Measurements from ENCODE around the gene SPRY1.

The SPRY1 gene

DNA sequence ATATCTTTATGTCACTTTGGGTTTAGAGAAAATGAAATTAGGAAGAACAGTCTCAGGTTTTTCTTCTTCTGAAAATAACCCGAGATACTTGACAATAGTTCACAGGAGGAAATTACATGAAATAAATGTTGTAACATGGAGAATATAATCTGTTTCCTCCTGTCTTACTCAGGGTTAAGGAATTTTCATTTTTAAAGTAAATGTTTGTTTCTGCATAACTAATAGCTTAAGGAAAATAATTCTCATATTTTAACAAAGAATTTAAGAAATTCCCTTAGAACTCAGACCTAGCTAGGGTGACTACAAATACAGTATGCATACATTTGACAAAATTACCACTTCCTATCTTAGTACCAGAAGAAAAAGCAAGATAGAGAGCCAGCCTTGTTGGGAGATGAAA, 17.2 kb upstream of the SPRY1 start:
- DNase-seq (ENCODE audit: low read depth in 3 of 3, low spot score in 1 of 3): no peak

GRCh38 chr4:123380728-123381716, 15.6 kb upstream of the SPRY1 start:
- DNase-seq (ENCODE audit: low read depth in 3 of 3, low spot score in 1 of 3): no peak

DNA sequence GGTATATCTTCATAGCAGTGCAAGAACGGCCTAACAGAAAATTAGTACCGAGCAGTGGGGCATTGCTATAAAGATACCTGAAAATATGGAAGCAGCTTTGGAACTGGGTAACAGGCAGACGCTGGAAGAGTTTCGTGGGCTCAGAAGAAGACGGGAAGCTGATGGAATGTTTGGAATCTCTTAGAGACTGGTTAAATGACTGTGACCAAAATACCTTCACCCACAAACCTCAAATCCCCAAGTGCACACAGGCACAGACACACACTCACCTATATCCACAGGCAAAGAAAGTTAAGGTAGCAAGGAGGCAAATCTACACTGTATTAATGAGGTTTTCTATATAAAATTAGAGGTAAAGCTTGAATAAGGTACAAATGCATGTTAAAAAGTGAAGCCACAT, 14.6 kb upstream of the SPRY1 start:
- DNase-seq (ENCODE audit: low read depth in 3 of 3, low spot score in 1 of 3): no peak

- DNase-seq (ENCODE audit: low read depth in 3 of 3, low spot score in 1 of 3): no peak
These were observed 13.0 kb upstream of the SPRY1 start for GRCh38 chr4:123383566-123383965.

GRCh38 chr4:123386609-123387008, 10.0 kb upstream of the SPRY1 start:
- no peak for DNase-seq (ENCODE audit: low read depth in 3 of 3, low spot score in 1 of 3)

DNA sequence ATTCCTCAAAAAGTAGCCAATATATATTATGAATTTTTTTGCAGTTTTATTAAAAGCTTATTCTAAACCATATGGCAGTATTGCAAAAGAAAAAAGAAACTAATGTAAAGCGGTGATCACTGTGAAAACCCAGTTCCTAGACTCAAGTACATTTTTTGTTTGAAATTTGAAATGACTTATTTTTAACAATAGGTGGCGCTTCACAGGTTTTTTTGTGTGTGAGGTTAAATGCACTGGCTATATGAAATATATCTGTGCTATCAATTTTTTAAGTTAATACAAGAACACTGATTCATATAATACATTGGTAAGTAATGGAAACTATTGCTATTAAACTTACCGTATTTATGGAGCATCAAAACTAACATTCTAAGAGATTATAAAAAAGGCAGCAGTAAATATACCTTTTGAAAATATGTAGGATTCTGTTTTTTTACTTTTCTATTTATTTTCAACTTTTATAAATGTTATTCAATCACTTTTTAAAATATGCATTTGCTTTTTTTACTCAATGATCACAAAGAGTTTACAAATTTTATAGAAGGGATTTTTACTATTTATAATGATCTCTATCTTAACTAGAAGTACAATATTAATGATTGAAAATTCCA, 5.6 kb upstream of the SPRY1 start:
- DNase-seq (ENCODE audit: low read depth in 3 of 3, low spot score in 1 of 3): no peak

GRCh38 chr4:123393721-123394120, 2.9 kb upstream of the SPRY1 start:
- no peak for DNase-seq (ENCODE audit: low read depth in 3 of 3, low spot score in 1 of 3)

- peak in 1 of 3 donors; percentile 33 for DNase-seq (ENCODE audit: low read depth in 3 of 3, low spot score in 1 of 3)
These were observed 810 bp downstream of the SPRY1 start for GRCh38 chr4:123397144-123398065.

DNA sequence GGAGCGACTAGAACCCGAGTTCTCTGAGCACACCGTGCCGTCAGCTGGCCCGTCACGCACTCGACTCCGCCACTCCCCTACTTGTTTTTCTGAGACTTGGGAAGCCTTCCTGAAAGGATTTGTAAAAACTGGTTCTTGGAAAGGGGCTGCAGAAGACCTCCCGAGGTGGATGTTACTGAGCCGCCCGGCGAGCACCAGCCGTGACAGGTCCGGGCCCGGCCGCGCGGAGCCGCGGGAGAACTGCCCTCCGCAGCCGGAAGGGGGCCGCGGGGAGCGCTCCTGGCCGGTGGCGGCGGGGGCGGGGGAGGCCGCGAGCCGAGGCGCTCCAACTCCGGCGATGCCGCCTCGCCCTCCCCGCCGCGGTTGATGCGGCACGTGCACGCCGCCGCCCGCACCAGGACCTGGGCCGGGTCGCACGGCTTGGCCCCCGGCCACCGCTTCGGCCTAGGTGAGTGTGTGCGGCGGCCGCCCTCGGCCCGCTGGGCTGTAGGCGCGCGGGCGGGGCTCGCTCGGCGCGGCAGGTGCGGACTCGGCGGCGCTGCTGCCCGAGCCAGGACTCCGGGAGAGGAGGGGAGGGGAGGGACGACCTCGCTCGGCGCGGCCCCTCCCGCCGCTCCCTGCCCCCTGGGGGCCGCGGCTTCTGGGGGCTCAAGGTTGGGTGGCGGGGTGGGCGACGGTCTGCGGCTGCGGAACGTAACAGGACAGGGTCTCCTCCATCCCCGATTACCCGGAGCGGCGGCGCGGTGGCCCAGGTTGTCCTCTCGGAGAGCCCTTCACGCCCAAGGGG, 1.7 kb downstream of the SPRY1 start:
- DNase-seq (ENCODE audit: low read depth in 3 of 3, low spot score in 1 of 3): peak in 2 of 3 donors; percentile 27 to 44

GRCh38 chr4:123398853-123399626, 2.4 kb downstream of the SPRY1 start:
- DNase-seq (ENCODE audit: low read depth in 3 of 3, low spot score in 1 of 3): peak in 2 of 3 donors; percentile 5 to 41

DNA sequence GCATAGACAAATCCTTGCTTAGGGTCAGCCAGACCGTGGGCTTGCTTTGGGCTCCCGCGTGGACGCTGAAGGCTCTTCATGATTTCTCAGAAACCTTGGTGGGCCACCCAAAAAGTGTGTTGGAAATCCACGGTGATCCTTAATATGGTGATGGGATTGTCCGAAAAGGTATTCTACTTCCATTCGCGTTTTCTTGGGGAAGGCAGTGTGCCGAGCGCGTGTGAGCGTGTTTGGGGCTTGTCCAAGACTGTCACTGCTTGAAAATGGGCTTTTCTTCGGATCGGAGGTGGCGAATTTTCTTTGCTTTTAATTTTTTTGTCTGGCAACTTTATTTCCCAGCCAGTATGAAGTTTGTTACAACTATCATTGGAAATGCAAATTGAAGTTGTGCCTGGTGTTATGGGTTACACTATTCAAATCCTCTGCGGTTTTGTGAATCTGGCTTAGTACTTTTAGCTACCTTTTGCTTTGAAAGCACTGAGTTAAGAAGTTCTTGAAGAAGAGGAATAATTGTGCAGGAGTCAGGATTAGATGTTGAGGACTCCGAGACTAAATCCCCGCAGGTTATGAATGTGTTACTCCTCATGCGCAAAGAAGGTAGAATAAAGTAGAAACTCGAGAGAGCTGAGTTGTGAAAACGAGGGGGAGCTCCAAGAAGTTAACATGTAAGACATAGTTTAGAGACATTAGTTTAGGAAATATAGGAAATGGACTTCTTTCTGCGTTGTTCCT, 3.2 kb downstream of the SPRY1 start:
- no peak for DNase-seq (ENCODE audit: low read depth in 3 of 3, low spot score in 1 of 3)

DNA sequence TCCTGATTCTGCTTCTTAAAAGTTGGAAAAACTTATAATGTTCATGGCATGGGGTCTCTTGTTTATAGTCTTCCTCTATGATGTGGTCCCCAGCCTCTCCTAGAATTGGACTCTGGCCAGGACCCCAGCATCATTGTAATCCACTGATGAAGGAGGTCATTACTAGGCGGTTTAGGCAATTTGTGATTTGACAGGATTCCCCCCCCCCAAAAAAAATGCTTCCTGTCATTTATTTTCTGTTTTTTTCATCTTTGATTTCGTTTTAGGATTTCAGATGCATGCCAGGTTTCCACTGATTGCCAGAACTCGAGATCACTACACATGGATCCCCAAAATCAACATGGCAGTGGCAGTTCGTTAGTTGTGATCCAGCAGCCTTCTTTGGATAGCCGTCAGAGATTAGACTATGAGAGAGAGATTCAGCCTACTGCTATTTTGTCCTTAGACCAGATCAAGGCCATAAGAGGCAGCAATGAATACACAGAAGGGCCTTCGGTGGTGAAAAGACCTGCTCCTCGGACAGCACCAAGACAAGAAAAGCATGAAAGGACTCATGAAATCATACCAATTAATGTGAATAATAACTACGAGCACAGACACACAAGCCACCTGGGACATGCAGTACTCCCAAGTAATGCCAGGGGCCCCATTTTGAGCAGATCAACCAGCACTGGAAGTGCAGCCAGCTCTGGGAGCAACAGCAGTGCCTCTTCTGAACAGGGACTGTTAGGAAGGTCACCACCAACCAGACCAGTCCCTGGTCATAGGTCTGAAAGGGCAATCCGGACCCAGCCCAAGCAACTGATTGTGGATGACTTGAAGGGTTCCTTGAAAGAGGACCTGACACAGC, 4.9 kb downstream of the SPRY1 start:
- no peak for DNase-seq (ENCODE audit: low read depth in 3 of 3, low spot score in 1 of 3)

DNA sequence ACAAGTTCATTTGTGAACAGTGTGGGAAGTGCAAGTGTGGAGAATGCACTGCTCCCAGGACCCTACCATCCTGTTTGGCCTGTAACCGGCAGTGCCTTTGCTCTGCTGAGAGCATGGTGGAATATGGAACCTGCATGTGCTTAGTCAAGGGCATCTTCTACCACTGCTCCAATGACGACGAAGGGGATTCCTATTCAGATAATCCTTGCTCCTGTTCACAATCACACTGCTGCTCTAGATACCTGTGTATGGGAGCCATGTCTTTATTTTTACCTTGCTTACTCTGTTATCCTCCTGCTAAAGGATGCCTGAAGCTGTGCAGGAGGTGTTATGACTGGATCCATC, 5.5 kb downstream of the SPRY1 start:
- no peak for DNase-seq (ENCODE audit: low read depth in 3 of 3, low spot score in 1 of 3)

DNA sequence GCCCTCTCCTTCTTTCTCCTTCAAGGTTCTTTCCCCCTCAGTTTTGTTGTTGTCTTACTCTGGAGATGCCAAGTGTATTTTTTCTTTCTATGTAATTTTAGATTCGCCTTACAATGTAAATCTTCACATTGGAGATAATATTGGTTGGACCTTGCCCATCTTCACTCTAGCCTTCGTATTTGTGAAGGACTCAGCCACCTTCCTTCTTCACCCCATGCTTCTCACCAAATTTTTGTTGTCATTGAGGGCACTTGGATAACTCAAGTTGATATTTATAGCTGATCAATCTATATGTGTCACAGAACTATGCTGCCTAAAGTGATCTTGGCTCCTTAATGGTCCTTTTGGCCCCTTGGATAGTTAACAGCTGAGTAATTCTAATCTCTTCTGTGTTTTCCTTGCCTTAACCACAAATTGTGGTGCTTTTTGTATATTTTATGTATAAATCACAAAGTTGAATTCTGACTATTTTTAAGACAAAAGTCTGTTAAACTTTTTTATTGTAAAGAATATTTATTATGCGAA, 6.5 kb downstream of the SPRY1 start:
- DNase-seq (ENCODE audit: low read depth in 3 of 3, low spot score in 1 of 3): no peak

DNA sequence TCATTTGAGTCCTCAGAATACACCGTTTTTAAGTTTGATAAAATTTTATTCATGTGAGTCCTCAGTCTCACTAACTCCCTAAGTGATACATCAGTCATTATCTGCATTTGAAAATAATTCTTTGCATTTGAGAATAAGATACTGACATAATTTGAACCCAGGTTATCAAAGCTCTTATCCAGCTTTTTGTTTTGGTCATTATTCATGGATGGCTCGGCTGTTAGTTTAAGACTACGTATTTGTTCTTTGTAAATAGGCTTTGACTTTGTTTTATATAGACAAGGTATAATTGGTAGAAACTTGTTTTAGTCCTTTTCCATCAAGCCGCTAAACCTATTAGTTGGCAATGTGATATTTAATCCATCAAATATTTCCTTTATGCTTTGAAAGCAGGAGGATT, 7.9 kb downstream of the SPRY1 start:
- DNase-seq (ENCODE audit: low read depth in 3 of 3, low spot score in 1 of 3): no peak

DNA sequence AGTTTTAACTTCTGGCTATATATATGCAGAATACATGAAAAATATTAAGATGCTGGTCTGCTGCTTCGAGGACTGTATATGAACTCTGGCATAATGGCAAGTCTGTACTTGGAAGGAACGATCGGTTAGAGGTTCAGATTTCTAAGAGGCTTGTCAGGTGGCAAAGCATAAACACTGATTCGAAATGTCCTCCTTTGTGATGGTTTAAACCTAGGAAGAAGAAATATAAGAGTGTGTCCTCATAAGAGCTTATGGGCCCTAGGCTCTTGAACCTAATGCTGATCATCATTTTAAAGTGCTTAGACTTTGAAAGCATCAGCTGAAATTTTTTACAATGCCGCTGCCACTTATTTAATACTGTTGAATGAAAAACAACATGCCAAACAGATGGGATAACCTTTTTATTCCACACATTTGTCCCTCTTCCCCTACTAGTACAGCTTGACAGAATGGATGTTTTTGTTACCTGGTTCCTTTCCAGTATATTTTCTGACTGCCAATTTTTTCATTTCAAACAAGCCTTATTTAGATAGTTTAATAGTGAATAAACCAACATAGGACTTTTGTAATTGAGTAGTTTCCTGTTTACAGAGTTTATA, 8.8 kb downstream of the SPRY1 start:
- DNase-seq (ENCODE audit: low read depth in 3 of 3, low spot score in 1 of 3): no peak

DNA sequence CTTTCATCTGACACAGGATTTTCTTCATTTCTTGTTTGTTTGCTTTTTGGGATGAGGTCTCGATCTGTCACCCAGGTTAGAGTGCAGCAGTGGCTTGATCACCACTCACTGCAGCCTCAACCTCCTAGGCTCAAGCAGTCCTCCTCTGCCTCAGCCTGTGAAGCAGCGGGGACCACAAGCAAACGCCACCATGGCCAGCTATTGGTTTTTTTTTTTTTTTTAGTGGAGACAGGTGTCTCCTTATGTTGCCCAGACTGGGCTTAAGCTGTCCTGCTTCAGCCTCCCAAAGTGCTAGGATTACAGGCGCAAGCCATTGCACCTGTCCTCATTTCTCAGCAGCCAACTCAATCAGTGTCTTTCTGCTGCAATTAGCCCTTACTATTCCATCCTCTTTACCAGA, 10.3 kb downstream of the SPRY1 start:
- no peak for DNase-seq (ENCODE audit: low read depth in 3 of 3, low spot score in 1 of 3)
